ENCODE data around the gene DDX10. TPM values are rescaled to one million over a fixed set of nuclear protein-coding genes. Genes with fewer than 3 reads are reported as not detected.
"Not testable (repeated sequence)": the region's sequence is repeated elsewhere in the genome, so short reads cannot be mapped to it uniquely, and the experiment has no call there.

DDX10 gene
- total RNA-seq, 1 donor from 2014 or later: 10.0 TPM

DNA sequence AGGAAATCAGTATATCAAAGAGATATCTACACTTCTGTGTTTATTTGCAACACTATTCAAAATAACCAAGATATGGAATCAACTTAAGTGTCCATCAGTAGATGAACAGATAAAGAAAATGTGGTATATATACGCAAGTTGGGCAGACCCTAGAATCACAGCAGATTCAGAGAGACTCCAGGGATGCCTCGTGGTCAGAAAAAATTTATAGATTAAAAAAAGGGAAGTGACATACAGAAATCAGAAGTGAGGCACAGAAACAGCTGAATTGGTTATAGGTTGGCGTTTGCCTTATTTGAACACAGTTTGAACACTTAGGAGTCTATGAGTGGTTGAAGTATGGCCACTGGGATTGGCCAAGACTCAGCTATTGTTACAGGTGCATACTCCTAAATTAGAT, 10.8 kb upstream of the DDX10 start:
- not testable (repeated sequence) for DNase-seq (ENCODE audit: low spot score); ATAC-seq

GRCh38 chr11:108654994-108655631, 9.8 kb upstream of the DDX10 start:
- peak; percentile 96 for ATAC-seq
- DNase-seq (ENCODE audit: low spot score): peak; percentile 60

DNA sequence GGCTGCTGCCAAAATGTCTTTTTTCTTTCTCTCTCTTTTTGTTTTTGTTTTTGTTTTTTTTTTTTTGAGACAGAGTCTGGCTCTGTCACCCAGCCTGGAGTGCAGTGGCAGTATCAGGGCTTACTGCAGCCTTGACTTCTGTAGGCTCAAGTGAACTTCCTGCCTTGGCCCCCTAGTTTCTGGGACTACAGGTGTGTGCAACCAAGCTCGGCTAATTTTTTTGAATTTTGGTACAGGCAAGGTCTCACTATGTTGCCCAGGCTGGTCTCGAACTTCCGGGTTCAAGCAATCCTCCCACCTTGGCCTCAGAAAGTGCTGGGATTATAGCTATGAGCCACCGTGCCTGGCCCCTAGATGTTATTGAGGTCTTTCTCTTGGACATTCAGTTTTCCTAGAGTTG, 2.2 kb upstream of the DDX10 start:
- no peak for ATAC-seq
- no peak for DNase-seq (ENCODE audit: low spot score)

DNA sequence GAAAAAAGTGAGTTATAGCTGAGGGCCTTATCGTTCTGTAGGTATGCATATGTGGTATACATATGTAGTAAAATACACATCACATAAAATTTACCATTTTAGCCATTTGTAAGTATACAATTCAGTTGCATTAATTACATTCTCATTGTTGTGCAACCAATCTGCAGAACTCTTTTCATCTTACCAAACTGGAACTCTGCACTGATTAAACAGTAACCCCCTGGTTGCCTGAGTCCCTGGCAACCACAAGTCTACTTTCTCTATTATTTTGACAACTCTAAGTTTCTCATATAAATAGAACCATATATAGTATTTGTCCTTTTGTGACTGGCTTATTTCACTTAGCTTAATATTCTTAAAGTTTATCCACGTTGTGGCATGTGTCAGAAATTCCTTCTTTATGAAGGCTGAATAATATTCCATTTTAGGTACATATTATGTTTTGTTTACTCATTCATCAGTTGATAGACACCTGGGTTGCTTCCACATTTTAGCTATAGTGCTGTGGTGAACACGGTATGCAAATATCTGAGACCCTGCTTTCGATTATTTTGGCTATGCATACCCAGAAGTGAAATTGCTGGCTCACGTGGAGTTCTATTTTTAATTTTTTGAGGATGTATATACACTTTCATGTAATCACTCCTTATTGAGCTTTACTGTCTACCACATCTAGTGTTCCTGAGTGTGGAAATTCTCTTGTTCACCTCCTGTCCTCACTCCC, 1.6 kb upstream of the DDX10 start:
- no peak for DNase-seq (ENCODE audit: low spot score)
- ATAC-seq: no peak

- no peak for DNase-seq (ENCODE audit: low spot score)
- ATAC-seq: no peak
These were observed 1.5 kb downstream of the DDX10 start for GRCh38 chr11:108666373-108666772.

- no peak for ATAC-seq
- DNase-seq (ENCODE audit: low spot score): no peak
These were observed 4.4 kb downstream of the DDX10 start for GRCh38 chr11:108669286-108669685.

- no peak for DNase-seq (ENCODE audit: low spot score)
- ATAC-seq: no peak
These were observed 4.8 kb downstream of the DDX10 start for GRCh38 chr11:108669711-108670110.

GRCh38 chr11:108670451-108670850, 5.6 kb downstream of the DDX10 start:
- no peak for ATAC-seq
- no peak for DNase-seq (ENCODE audit: low spot score)

DNA sequence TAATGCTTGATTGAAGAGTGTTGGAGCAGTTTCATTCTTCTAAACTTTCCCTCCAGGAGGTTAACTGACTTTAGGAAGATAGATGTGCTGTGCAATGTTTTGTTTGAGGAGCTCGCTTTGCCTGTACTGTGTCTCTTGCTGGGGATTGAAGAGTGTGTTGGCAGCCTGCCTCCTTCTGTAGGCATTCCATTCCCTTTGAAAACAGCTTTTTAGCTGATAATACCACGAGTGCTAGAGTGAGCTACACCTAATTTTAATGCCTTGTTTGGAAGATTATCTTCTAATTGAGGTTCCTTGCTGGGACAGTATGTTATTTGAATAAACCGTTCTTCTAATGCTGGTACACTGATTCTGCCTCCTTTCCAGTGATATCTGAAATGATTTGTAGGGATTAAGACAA, 7.2 kb downstream of the DDX10 start:
- ATAC-seq: no peak

DNA sequence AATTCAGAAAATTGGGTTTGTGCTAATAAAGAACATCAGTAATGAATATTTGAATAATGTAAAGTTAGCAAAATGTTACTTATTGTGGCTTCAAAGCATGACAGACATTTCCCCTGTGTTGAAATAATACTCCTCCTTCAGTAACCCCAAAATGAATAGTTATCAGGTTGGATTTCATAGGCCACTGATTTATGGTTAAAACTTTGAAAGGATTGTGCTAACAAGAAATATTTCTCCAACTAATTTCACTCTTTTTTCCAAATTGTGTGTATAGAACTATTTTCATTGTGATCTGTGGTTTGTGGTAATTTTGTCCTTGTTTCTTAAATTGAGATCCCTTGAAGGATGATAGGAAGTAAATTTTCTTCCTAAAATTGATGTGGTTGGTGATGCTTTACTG, 7.9 kb downstream of the DDX10 start:
- ATAC-seq: no peak

More for the DNA sequence above, 7.2 kb downstream of the DDX10 start:
- no peak for DNase-seq (ENCODE audit: low spot score)

GRCh38 chr11:108679045-108679444, 14.2 kb downstream of the DDX10 start:
- no peak for DNase-seq (ENCODE audit: low spot score)
- ATAC-seq: no peak

More for the DNA sequence above, 7.9 kb downstream of the DDX10 start:
- no peak for DNase-seq (ENCODE audit: low spot score)

GRCh38 chr11:108680271-108680670, 15.4 kb downstream of the DDX10 start:
- DNase-seq (ENCODE audit: low spot score) (no peak), ATAC-seq (no peak)

DNA sequence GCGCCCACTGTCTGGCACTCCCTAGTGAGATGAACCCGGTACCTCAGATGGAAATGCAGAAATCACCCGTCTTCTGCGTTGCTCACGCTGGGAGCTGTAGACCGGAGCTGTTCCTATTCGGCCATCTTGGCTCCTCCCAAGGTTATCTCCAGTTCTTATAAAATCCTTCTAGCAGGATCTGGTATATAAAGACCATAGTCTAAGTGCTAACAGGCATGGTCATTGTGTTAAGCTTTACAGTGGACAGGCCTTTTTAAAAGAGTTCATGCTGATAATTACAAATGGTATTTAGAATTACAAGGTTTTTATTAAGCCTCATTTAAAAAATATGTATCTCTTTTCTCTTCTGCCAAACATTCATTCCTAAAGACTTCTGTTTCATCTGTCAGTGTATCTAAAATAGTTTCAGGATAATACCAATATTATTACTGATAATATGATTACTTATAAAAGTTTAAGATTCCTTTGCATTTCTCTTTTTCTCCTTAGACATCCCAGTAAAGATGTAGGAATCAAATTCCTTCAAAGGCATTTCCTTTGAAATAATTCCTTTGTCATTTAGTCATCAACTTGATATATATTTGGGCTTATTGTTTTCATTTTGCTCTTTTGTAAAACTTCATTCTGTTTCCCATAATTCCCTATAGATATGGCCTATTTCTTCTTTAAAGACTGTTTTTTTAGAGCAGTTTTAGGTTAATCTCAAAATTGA, 20.7 kb downstream of the DDX10 start:
- ATAC-seq: no peak

GRCh38 chr11:108693852-108694251, 29.0 kb downstream of the DDX10 start:
- ATAC-seq: no peak
- DNase-seq (ENCODE audit: low spot score): no peak

More for the DNA sequence above, 20.7 kb downstream of the DDX10 start:
- no peak for DNase-seq (ENCODE audit: low spot score)

DNA sequence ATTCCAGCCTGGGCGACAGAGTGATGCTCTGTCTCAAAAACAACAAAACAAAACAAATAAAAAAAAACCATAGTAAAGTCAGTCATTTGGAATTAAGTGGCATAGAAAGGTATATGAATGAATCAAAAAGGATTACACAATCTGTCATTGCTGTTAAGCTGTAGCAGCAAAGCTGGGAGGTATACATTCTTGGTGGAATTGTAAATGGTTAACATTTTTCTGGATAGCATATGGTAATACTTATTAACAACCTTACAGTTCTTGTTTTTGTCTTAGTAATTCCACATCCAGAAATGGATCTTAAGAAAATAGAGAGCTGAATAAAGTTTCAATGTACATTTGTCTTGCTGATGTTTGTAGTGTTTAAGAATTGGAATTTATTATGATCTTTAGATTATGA, 30.0 kb downstream of the DDX10 start:
- DNase-seq (ENCODE audit: low spot score) (no peak), ATAC-seq (no peak)

- DNase-seq (ENCODE audit: low spot score) (peak; percentile 47), ATAC-seq (peak; percentile 86)
These were observed 33.1 kb downstream of the DDX10 start for GRCh38 chr11:108697872-108698473.

GRCh38 chr11:108698844-108699642, 34.2 kb downstream of the DDX10 start:
- ATAC-seq (no peak), DNase-seq (ENCODE audit: low spot score) (no peak)

GRCh38 chr11:108703916-108704315, 39.0 kb downstream of the DDX10 start:
- ATAC-seq (no peak), DNase-seq (ENCODE audit: low spot score) (no peak)

DNA sequence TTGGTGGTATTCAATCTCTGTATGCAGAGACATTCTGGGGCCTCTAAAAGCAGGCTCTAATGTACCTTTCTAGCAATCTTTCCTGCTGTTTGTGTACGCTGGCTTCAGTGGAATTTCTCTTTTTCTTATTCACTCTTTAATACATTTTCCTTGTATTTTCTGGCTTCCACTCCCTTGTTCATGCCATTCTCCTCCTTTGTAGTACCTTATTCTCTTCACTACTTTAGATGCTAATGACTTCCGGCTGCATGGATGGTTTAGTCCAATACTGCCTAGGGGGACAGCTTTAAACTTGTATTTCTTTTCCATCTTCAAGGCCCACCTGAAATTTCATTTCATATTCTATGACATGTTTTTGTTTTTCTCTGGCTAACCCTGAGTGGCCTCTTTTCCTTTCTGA, 40.2 kb downstream of the DDX10 start:
- ATAC-seq (no peak), DNase-seq (ENCODE audit: low spot score) (no peak)

DNA sequence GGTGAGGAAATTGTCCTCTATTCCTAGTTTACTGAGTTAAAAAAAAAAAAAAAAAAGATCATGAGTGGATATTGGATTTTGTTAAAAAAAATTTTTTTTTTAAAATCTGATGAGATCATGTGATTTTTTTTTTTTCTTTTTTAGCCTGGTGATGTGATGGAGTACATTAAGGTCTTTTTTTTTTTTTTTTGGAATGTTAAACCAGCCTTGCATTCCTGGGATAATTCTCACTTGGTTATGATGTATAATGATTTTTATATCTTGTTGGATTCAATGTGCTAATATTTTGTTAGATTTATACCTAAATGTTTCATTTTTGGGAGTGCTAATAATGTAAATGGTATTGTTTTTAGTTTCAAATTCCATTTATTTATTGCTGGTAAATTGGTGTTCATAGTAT, 43.3 kb downstream of the DDX10 start:
- no peak for DNase-seq (ENCODE audit: low spot score)
- no peak for ATAC-seq

DNA sequence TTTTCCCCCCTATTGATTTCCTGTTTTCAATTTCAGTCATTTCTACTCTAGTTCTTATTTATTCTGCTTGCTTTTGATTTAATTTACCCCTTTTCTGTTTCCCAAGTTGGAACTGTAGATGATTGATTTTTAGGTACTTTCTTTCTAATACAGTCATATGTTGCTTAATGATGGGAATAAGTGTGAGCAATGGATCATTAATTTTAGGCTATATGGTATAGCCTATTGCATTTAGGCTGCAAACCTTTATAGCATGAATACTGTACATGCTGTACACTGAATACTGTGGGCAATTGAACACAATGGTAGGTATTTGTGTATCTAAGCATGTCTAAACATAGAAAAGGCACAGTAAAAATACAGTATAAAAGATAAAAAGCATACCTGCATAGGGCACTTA, 44.9 kb downstream of the DDX10 start:
- ATAC-seq (no peak), DNase-seq (ENCODE audit: low spot score) (no peak)

Data from left lobe of liver (tissue), 2 donors.